ENCODE measurements around the gene VAV2.
"Not testable (repeated sequence)": the region's sequence is repeated elsewhere in the genome, so short reads cannot be mapped to it uniquely, and the experiment has no call there.

Gene VAV2

DNA sequence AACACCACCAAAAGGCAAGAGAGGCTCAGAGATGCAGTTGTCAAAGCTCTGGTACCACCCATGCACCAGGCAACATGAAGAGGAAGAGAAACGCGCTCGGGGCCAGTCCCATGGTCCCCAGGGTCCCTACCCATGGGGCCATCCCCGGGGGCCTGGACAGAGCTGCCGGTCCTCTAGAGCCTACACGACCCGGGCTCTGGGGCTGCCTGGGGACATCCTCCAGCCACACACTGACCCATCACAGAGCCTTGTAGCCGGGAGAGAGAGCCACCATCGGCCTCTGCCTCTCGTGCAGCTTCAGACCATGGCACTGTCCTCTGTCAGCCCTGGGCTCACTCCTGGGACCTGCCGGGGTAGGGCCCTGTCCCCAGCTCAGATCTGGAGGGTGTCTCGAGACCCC, 23.7 kb downstream of the VAV2 start:
- FAIRE-seq = no peak

- no peak for FAIRE-seq
Measured at GRCh38 chr9:133967024-133967741, 24.9 kb downstream of the VAV2 start.

DNA sequence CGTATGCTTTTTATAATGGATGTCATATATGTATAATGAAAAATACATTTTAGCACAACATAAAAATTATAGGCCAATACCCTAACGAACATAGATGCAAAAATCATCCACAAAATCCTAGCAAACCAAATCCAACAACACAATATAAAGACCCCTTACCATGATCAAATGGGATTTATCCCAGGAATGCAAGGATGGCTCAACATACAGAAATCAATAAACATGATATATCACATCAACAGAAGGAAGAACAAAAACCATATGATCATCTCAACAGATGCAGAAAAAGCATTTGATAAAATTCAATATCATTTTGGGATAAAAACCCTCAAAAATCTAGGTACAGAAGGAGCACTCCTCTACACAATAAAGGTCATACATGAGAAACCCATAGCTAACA, 27.7 kb downstream of the VAV2 start:
- FAIRE-seq = no peak

- no peak for FAIRE-seq
Measured at GRCh38 chr9:133963166-133963565, 29.0 kb downstream of the VAV2 start.

- FAIRE-seq = no peak
Measured at GRCh38 chr9:133962341-133962740, 29.8 kb downstream of the VAV2 start.

DNA sequence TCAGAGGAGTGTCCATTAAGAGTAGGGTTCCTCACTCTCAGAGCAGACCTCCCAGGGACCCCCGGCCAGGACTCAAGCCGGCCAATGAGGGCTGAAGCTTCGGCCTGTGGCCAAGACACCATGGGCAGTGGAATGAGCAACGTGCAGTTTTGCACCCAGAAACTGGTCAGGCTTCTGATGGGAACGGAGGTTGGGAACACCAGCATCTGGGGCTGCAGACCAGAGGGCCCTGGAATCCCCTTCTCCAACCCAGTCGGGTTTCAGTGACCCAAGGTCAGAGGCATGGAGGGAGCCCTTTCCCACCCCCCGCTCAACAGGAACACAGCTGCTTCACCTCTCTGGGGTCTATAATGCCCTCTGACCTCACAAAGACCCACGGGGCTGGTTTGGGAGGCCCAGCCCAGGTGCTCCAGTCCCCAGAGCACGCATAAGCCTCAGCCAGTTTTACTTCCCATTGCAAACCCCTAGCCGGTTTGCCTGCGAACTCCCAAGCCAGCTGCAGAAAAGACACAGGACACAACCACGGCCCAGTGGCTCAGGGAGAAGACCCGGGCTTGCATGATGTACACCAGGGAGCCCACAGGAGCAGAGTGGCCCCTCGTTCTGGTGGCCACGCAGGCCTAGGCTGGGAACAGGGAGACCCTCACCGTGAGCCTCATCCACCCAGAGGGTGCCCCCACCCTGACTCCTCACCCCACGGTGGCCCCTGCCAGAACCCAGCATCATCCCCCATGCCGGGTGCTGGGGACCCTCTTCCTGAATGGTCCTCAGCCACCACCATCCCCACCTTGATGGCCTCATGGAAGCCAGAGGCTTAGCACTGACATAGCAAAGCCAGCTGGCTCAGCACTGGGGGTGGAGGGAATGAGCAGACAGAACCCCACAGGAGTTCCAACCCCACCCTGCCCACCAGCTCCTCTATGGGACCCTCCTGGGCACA, 30.6 kb downstream of the VAV2 start:
- FAIRE-seq = no peak

DNA sequence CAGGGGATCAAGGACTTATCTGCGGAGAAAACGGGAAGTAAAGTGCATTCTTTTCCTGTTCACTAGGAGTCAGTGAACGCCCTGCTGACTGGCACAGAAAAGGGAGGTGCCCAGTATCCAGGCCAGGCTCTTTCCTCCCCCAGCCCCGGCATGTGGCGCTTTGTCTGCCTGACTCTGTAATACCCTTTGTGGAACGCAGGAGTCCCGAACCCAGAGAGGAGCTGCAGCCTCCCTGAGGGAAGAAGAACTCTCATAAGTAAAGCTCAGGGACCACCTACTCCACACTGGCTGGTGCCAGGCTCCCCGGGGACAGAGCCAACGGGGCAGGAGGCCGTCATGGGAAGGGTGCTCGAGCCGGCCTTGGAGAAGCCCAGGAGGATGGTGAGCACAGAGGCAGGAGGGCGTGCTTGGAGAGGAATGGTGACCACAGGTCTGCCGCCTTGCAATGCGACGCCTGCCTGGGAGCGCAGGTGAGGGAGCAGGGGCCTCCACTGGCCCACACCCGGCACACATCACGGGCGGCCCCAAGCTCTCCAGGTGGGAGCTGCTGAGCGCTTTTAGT, 31.5 kb downstream of the VAV2 start:
- no peak for FAIRE-seq

DNA sequence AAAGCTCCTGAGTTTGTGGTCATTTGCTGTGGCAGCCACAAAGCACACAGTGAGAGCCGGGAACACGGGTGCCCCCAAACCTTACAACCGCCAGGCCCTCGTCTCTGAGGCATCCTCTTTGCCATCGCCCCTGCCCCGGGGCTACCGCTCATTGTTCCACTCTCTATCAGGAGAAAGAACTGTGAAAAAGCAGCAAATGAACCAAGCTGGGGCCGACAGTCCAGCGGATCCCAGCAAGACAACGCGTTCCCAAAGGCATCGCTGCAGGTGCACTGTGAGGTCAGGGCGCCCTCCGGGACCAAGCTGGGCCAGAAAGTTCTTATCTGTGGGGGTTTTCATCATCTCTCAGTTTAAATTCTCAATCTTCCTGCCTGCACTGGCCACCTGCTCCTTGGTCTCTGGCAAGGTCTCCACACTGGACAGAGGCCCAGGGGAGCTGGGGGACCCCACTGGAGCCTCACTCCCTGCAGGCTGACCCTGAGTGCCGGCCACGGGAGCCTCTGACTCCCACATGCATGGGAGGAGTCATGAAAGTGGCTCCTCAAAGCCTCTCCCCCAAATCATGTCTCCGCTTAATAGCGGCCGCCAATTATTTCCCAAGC, 32.1 kb downstream of the VAV2 start:
- no peak for FAIRE-seq

GRCh38 chr9:133959171-133959570, 33.0 kb downstream of the VAV2 start:
- no peak for FAIRE-seq

- no peak for FAIRE-seq
Measured at GRCh38 chr9:133958756-133959155, 33.4 kb downstream of the VAV2 start.

DNA sequence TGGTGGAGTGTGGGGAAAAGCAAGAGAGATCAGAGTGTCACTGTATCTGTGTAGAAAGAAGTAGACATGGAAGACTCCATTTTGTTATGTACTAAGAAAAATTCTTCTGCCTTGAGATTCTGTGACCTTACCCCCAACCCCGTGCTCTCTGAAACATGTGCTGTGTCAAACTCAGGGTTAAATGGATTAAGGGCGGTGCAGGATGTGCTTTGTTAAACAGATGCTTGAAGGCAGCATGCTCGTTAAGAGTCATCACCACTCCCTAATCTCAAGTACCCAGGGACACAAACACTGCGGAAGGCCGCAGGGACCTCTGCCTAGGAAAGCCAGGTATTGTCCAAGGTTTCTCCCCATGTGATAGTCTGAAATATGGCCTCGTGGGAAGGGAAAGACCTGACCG, 34.4 kb downstream of the VAV2 start:
- not testable (repeated sequence) for FAIRE-seq

DNA sequence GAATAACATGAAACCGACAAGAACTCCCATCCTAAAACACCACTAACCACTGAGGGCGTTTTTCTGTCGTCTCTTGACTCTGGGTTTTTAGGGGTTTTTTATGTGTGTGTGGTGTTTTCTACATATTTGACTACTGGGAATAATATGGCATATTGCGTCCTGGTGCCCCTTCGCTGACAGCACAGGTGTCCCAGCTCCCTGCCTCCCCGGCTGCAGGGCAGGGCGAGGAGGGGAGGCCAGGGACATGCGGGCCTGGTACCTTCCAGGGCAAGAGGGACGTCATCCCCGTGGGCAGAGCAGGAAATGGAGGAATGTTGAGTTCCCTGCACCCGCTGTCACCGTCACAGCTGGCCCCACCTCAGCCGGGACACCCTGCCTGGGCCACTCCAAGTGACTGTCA, 34.8 kb downstream of the VAV2 start:
- no peak for FAIRE-seq

GRCh38 chr9:133956520-133957076, 35.5 kb downstream of the VAV2 start:
- no peak for FAIRE-seq

GRCh38 chr9:133955821-133956411, 36.2 kb downstream of the VAV2 start:
- FAIRE-seq = no peak

- FAIRE-seq = no peak
Measured at GRCh38 chr9:133954862-133955529, 37.1 kb downstream of the VAV2 start.

DNA sequence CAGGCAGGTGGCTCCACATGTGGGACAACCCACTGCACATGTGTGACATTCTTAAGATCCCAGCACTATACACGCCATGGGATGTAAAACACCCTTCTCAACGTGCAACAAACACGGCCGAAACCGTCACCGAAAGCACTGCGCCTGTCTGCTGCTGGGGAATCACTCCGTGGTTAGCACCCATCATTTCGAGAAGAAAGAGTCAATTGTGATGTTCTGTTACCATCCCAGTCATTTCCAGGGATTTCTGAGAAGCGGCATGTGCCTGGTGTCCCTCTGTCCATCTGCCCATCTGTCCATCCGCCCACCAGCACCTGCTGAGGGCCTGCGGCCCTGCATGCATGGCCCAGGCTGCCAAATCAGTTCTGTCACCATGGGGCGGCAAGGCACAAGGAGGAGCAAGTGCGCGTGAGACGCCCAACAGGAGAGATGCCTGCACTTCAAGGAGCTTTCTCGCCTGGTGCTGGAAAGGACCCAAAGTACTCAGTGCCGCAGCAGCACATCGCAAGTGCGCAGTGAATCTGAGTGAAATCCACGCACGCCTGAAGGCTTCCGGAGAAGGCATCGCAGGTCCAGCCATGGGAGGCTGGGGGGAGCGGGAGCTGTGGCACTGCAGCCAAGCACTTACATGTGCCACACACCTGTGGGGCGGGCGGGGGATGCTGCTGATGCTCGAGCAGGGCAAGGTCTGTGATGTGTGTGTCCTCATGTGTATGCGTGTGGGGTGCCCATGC, 38.0 kb downstream of the VAV2 start:
- no peak for FAIRE-seq

DNA sequence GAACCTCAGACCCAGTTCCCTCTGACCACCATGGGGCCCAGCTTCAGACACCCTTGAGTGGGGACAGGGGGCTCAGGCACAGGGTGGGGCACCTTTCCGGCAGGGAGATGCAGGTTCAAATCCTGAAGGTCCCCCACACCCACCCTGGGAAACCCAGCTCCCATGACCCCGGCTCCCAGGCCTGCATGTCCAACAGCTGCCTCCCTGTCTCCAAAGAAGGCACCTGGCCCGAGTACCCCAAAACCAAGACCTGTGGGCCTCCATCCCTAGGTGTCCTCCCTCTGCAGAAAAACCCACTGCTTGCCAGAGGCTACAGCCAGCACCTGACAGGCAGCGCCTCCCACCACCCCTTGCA, 38.5 kb downstream of the VAV2 start:
- FAIRE-seq = no peak

DNA sequence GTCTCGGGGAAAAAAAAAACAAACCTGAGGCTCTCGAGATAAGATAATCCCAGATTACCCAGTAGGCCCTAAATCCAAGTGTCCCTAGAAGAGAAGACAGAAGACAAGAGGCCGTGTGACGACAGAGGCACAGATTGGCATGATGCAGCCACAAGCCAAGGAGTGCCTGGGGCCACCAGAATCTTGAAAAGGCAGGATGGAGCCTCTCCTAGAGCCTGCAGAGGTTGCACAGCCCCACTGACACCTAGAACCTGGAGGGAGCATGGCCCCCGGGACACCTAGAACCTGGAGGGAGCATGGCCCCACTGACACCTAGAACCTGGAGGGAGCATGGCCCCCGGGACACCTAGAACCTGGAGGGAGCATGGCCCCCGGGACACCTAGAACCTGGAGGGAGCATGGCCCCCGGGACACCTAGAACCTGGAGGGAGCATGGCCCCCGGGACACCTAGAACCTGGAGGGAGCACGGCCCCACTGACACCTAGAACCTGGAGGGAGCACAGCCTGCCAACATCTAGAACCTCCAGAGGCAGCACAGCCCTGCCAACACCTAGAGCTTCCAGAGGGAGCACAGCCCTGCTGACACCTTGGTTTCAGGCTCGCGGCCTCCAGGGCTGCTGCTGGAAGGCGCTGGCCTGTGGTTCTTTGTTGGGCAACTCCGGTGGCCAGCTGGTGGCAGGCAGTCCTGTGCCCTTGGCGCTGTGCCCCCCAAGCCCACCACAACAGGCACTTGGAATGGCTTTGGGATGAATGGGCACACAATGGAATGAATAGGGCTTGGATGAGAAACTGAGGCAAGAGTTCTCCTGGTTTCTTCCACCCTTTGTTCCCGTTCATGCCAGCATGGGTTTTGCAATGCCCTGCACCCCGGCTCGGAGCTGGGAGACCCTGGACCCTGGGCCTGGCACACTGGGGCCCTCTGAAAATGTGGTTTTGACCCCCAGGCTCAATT, 39.2 kb downstream of the VAV2 start:
- FAIRE-seq = no peak

DNA sequence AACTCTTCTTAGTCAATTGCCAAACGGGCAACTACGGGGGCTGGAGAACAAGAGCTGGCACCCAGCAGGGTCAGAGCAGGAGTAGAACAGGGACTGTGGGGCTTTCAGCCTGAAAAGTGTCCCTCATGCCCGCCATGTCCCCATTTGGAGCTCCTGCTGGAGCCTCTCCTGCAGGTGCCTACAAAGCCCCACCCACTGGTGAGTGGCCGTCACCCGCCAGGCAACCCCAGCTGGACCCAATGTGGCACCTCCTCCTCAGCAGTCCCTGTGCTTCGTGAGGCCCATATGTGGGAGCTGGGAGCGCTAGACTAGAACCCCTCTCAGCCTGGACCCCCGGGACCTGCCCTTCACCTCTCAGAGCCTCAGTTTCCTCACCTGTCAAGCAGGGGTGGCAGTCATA, 40.9 kb downstream of the VAV2 start:
- no peak for FAIRE-seq

DNA sequence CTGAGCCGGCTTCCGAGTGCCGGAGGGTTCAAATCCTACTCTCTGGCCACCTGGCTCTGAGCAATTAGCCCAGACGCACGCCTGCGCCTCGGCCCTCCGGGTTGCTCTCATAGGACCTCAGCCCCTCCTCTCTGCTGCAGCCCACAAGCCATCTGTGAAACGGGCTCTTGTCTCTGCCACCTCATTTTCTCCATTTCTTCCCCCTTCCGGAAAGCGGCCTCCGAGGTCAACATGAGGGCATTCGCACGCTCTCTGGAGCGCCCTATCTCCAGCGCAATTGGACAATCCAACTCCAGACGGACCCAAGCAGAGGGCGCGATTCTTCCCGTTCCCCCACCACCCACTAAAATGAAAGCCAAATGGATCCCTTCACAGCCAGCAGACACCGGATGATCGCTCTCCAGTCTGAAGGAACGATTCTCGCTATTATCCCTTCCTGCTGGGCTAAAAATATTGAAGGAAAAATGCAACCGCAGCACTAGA, 41.5 kb downstream of the VAV2 start:
- FAIRE-seq = no peak
